IMR-90 (cell line): ENCODE measurements around the gene SLC48A1. TPM values are rescaled to one million over a fixed set of nuclear protein-coding genes. Genes with fewer than 3 reads are reported as not detected.

Experiments
- ATAC-seq: fragments of 200-7000 bp; cut with Tn5 transposase; 2 replicates; pipeline ENCODE4 v1.9.1; 2020; ENCODE audit warnings: low read depth, mild to moderate bottlenecking, moderate library complexity
- BruUV-seq: library from RNA; stranded (reverse); fragments of 400-500 nt; replicated peaks from 2 replicates; lab custom pipeline; 2021; lab: Mats Ljungman, UMichigan
- CTCF ChIA-PET: fragments of 300-600 bp; formaldehyde crosslinking; extraction: SDS; loops from one replicate; lab custom pipeline; 2021; ENCODE audit warnings: antibody characterized with exemption; lab: Yijun Ruan, JAX
- POLR2A ChIA-PET: fragments of 300-600 bp; sonication (Branson Sonifier 250); formaldehyde crosslinking; loops from one replicate; lab custom pipeline; 2022; ENCODE audit warnings: antibody characterized with exemption; ENCODE audit not compliant: unreplicated experiment; lab: Charles Lee
- DNase-seq: peaks from one replicate; pipeline ENCODE4 v3.0.0; 2013
- H2AFZ ChIP-seq: replicated peaks from 2 replicates; pipeline ENCODE3; 2013; ENCODE audit warnings: low read length, mild to moderate bottlenecking; ENCODE audit not compliant: poor library complexity
- H2AK5ac ChIP-seq: 2 replicates; pipeline ENCODE4 v1.6.1; 2013; ENCODE audit warnings: low read depth, low read length, inconsistent platforms
- H2AK9ac ChIP-seq: replicated peaks from 2 replicates; pipeline ENCODE3; 2013; ENCODE audit warnings: mild to moderate bottlenecking, low read depth, low read length, moderate library complexity; ENCODE audit not compliant: poor library complexity
- H2BK120ac ChIP-seq: 2 replicates; pipeline ENCODE4 v1.6.1; 2013; ENCODE audit warnings: low read depth, low read length, inconsistent platforms
- H2BK15ac ChIP-seq: 3 replicates; pipeline ENCODE4 v1.6.1; 2013; ENCODE audit warnings: low read depth, low read length, inconsistent platforms
- H2BK20ac ChIP-seq: 2 replicates; pipeline ENCODE4 v1.6.1; 2013; ENCODE audit warnings: low read depth, mild to moderate bottlenecking, inconsistent platforms, low read length, moderate library complexity
- H2BK5ac ChIP-seq: 2 replicates; pipeline ENCODE4 v1.6.1; 2013; ENCODE audit warnings: mild to moderate bottlenecking, low read depth, low read length, inconsistent platforms; ENCODE audit not compliant: poor library complexity, severe bottlenecking
- H3K14ac ChIP-seq: replicated peaks from 2 replicates; pipeline ENCODE4 v1.6.1; 2013; ENCODE audit warnings: low read depth, low read length, inconsistent platforms
- H3K18ac ChIP-seq: 2 replicates; pipeline ENCODE4 v1.6.1; 2013; ENCODE audit warnings: low read depth, low read length, control low read depth
- H3K23ac ChIP-seq: 2 replicates; pipeline ENCODE4 v1.6.1; 2013; ENCODE audit warnings: low read depth, low read length, inconsistent platforms
- H3K27ac ChIP-seq: 2 replicates; pipeline ENCODE4 v1.5.1; 2013; ENCODE audit warnings: mild to moderate bottlenecking, control low read depth, low read length; ENCODE audit not compliant: insufficient read depth
- H3K27me3 ChIP-seq: 2 replicates; pipeline ENCODE4 v1.6.1; 2013; ENCODE audit warnings: low read length; ENCODE audit not compliant: control insufficient read depth, insufficient read depth
- H3K36me3 ChIP-seq: 2 replicates; pipeline ENCODE4 v1.6.1; 2013; ENCODE audit warnings: low read length, mixed read lengths; ENCODE audit not compliant: control insufficient read depth, insufficient read depth
- H3K4ac ChIP-seq: 2 replicates; pipeline ENCODE4 v1.6.1; 2013; ENCODE audit warnings: low read depth, low read length, inconsistent platforms
- H3K4me1 ChIP-seq: 2 replicates; pipeline ENCODE4 v1.6.1; 2013; ENCODE audit warnings: low read length, mixed read lengths; ENCODE audit not compliant: control insufficient read depth, insufficient read depth
- H3K4me2 ChIP-seq: 2 replicates; pipeline ENCODE4 v1.6.1; 2013; ENCODE audit warnings: low read depth, mild to moderate bottlenecking, control low read depth, low read length, moderate library complexity
- H3K4me3 ChIP-seq: 2 replicates; pipeline ENCODE4 v1.5.1; 2013; ENCODE audit warnings: low read depth, mild to moderate bottlenecking, control low read depth, low read length, moderate library complexity; ENCODE audit not compliant: insufficient read depth
- H3K56ac ChIP-seq: 2 replicates; pipeline ENCODE4 v1.6.1; 2013; ENCODE audit warnings: low read length, inconsistent platforms; ENCODE audit not compliant: insufficient read depth; ENCODE audit errors: extremely low read depth
- H3K79me1 ChIP-seq, 2 experiments: 2 replicates each; pipeline ENCODE4 v1.6.1; 2013; ENCODE audit warnings: low read length in 2 of 2, inconsistent platforms in 1 of 2, low read depth in 1 of 2
- H3K9ac ChIP-seq: 2 replicates; pipeline ENCODE4 v1.6.1; 2013; ENCODE audit warnings: low read depth, low read length, control low read depth
- H3K9me1 ChIP-seq: 2 replicates; pipeline ENCODE4 v1.6.1; 2013; ENCODE audit warnings: low read length, inconsistent platforms; ENCODE audit not compliant: insufficient read depth
- H3K9me3 ChIP-seq: 2 replicates; pipeline ENCODE4 v1.6.1; 2013; ENCODE audit warnings: low read length; ENCODE audit not compliant: control insufficient read depth, insufficient read depth
- H4K20me1 ChIP-seq: 2 replicates; pipeline ENCODE4 v1.6.1; 2013; ENCODE audit warnings: low read length, inconsistent platforms; ENCODE audit not compliant: insufficient read depth
- H4K5ac ChIP-seq: 2 replicates; pipeline ENCODE4 v1.6.1; 2013; ENCODE audit warnings: mild to moderate bottlenecking, low read depth, low read length, control low read depth
- H4K8ac ChIP-seq, 2 experiments: 2 replicates each; pipeline ENCODE4 v1.6.1; 2013; ENCODE audit warnings: low read depth in 2 of 2, low read length in 2 of 2, control low read depth in 1 of 2, inconsistent platforms in 1 of 2
- H4K91ac ChIP-seq: 2 replicates; pipeline ENCODE4 v1.6.1; 2013; ENCODE audit warnings: low read depth, low read length, inconsistent platforms; ENCODE audit not compliant: insufficient read depth
- BHLHE40 ChIP-seq: fragments of 150-350 bp; IDR thresholded peaks from 2 replicates; pipeline ENCODE4 v1.6.1; 2016; ENCODE audit warnings: mild to moderate bottlenecking, low read depth, low read length
- FOS ChIP-seq: fragments of 150-350 bp; IDR thresholded peaks from 2 replicates; pipeline ENCODE4 v1.6.1; 2016; ENCODE audit warnings: low read depth, low read length
- MAFK ChIP-seq: IDR thresholded peaks from 2 replicates; pipeline ENCODE4 v1.6.1; 2012; ENCODE audit warnings: low read depth, low read length, improper control_type of control experiment
- MXI1 ChIP-seq: IDR thresholded peaks from 2 replicates; pipeline ENCODE4 v1.6.1; 2012; ENCODE audit warnings: low read depth, mild to moderate bottlenecking, low read length, moderate library complexity, borderline replicate concordance
- RAD21 ChIP-seq: IDR thresholded peaks from 2 replicates; pipeline ENCODE4 v1.6.1; 2012; ENCODE audit warnings: low read length, improper control_type of control experiment
- RCOR1 ChIP-seq: IDR thresholded peaks from 2 replicates; pipeline ENCODE4 v1.6.1; 2012; ENCODE audit warnings: mild to moderate bottlenecking, low read length, improper control_type of control experiment; ENCODE audit not compliant: insufficient replicate concordance
- RFX5 ChIP-seq: IDR thresholded peaks from 2 replicates; pipeline ENCODE4 v1.8.0; 2012; ENCODE audit warnings: low read depth, mild to moderate bottlenecking, low read length, moderate library complexity
- SMC3 ChIP-seq: fragments of 150-350 bp; IDR thresholded peaks from 2 replicates; pipeline ENCODE4 v1.6.1; 2016; ENCODE audit warnings: low read depth, mild to moderate bottlenecking, antibody characterized with exemption, low read length, moderate library complexity
- WGBS, 2 experiments: methylation state at CpG; one replicate each; pipeline versions ENCODE4 v1.1.5 to v1.1.7; 2013; ENCODE audit warnings: missing lambda C conversion rate in 2 of 2; ENCODE audit not compliant: insufficient read length in 1 of 2; ENCODE audit errors: extremely low coverage in 2 of 2; 5-methylcytosine and 5-hydroxymethylcytosine counted together
- dilution Hi-C: fragments of 300-500 bp; cut with HindIII; formaldehyde crosslinking; loops from one replicate; pipeline ENCODE4 v1.14.3; 2018; ENCODE audit warnings: low sequenced_read_pairs; ENCODE audit not compliant: unreplicated experiment
- in situ Hi-C: fragments of 300-500 bp; cut with MboI; formaldehyde crosslinking; loops from 3 replicates; pipeline ENCODE4 v1.14.3; 2019; ENCODE audit warnings: low sequenced_read_pairs, inconsistent platforms, mixed read lengths
- intact Hi-C: fragments of 100-400 bp; cut with micrococcal nuclease; formaldehyde crosslinking; loops from 2 replicates; pipeline ENCODE4 v1.10.0; 2022
- polyA plus RNA-seq, 3 experiments: library from polyadenylated mRNA; depleted of rRNA; stranded (reverse); fragments of >200 nt; gene quantifications; 2 replicates each; pipeline ENCODE4 v1.2.3, GENCODE V29; 2012; ENCODE audit warnings: low replicate concordance in 1 of 3
- total RNA-seq: library from RNA; depleted of rRNA; stranded (reverse); fragments of >200 nt; gene quantifications from 2 replicates; pipeline ENCODE4 v1.2.3, GENCODE V29; 2012
- TF ChIP-seq, protein P1 (sequence below): conservative IDR thresholded peaks from 2 replicates; pipeline ENCODE4 v1.5.1; 2012; ENCODE audit warnings: mild to moderate bottlenecking, low read depth, low read length, improper control_type of control experiment
- TF ChIP-seq, protein P2 (sequence below): fragments of 150-350 bp; IDR thresholded peaks from 2 replicates; pipeline ENCODE4 v1.6.1; 2016; ENCODE audit warnings: low read depth, mild to moderate bottlenecking, low read length, moderate library complexity, borderline replicate concordance

Gene SLC48A1
- total and polyA plus RNA-seq, 2 of the 4 experiments (the other 2 are of a cell fraction): 4.8 to 5.9 TPM

DNA sequence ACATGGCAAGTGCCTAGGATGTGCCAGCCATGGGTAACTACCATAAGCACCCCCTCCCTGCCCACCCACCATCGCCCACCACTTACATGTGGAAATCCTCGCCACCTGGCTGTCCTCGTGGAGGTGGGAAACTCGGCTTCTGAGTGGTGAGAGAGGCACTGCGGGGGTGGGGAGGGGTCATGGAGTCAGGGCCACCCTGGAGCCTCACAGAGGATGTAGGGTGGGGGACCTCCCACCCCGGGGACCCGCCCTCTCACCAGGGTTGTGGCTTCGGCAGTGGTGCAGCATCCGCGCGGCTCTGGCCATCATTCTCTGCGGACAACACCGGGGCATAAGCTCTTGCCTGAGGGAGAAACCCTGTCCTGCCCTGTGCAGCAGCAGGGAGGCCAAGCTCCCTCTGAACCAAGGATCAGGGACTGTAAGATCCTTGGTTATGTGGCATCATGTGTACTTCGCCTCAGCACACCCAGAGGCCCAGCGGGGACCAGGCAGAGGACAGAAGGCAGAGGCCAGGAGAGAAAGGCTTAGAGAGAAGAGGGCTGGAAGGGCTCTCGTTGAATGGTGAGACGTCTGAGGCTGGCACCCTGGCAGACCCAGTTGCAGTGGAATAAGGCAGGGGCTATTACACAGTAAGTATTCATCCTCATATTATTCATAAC, 35.0 kb upstream of the SLC48A1 start:
- WGBS, 2 experiments: 100% methylated on average over 1 of the region's 17 CpGs; no CpG with 5 or more reads in 1 of the 2 experiments
- Histone ChIP-seq H3K4me3 (no peak overlapping the region), H2AK9ac (no peak overlapping the region), H3K9ac (no peak overlapping the region), H3K27ac (no peak overlapping the region), H4K91ac (no peak overlapping the region), H3K18ac (no peak overlapping the region), H3K36me3 (no peaks in the 10 kb centered on the region), H2BK120ac (no peak overlapping the region), H3K9me3 (no peaks in the 10 kb centered on the region), H2BK15ac (no peak overlapping the region), H3K4me1 (peaks cover 18% of the 10 kb centered on the region), H2AFZ (no peak overlapping the region), H4K5ac (no peak overlapping the region), H4K8ac (peak overlapping the region in 1 of 2 experiments; percentile 70; a peak in 2 of 4 replicates), H3K56ac (no peak overlapping the region), H3K23ac (no peak overlapping the region), H2BK5ac (no peak overlapping the region), H3K9me1 (0 out of 2 replicates have a peak, but pooled peaks cover 5% of the 10 kb centered on the region), H3K79me1 (no peaks in the 10 kb centered on the region), H3K4me2 (no peak overlapping the region), H2BK20ac (no peak overlapping the region), H3K14ac (no peak overlapping the region), H3K27me3 (no peaks in the 10 kb centered on the region; the same call in 1 of the 2 replicates), H2AK5ac (no peak overlapping the region; the same call in 1 of the 2 replicates), H3K4ac (no peak overlapping the region), H4K20me1 (no peaks in the 10 kb centered on the region)
- DNase-seq (no peak), ATAC-seq (no peak)
- ChIA-PET CTCF (interaction anchor here (0.6 kb wide), 1 partner anchor 291 kb away, joined by 3 read pairs; no protein-coding TSS in a partner anchor), POLR2A (no interaction called here)
- no TSS peak for BruUV-seq
- in situ Hi-C loops (no loop called here), dilution Hi-C loops (no loop called here), intact Hi-C loops (loop anchor here (2.0 kb wide), 1 partner anchor 21 kb away; the partner anchor contains the start of gene RAPGEF3)
- TF ChIP-seq RCOR1 (no peak), MAFK (no peak), RFX5 (no peak), SMC3 (no peak), BHLHE40 (no peak), RAD21 (no peak), MXI1 (no peak), FOS (no peak)
- TF ChIP-seq, protein P1, sequence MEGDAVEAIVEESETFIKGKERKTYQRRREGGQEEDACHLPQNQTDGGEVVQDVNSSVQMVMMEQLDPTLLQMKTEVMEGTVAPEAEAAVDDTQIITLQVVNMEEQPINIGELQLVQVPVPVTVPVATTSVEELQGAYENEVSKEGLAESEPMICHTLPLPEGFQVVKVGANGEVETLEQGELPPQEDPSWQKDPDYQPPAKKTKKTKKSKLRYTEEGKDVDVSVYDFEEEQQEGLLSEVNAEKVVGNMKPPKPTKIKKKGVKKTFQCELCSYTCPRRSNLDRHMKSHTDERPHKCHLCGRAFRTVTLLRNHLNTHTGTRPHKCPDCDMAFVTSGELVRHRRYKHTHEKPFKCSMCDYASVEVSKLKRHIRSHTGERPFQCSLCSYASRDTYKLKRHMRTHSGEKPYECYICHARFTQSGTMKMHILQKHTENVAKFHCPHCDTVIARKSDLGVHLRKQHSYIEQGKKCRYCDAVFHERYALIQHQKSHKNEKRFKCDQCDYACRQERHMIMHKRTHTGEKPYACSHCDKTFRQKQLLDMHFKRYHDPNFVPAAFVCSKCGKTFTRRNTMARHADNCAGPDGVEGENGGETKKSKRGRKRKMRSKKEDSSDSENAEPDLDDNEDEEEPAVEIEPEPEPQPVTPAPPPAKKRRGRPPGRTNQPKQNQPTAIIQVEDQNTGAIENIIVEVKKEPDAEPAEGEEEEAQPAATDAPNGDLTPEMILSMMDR: no peak
- TF ChIP-seq, protein P2, sequence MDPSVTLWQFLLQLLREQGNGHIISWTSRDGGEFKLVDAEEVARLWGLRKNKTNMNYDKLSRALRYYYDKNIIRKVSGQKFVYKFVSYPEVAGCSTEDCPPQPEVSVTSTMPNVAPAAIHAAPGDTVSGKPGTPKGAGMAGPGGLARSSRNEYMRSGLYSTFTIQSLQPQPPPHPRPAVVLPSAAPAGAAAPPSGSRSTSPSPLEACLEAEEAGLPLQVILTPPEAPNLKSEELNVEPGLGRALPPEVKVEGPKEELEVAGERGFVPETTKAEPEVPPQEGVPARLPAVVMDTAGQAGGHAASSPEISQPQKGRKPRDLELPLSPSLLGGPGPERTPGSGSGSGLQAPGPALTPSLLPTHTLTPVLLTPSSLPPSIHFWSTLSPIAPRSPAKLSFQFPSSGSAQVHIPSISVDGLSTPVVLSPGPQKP: no peak
